ENCODE results near the gene FIBCD1. TPM values are rescaled to one million over a fixed set of nuclear protein-coding genes. Genes with fewer than 3 reads are reported as not detected.

Gene FIBCD1
- total and polyA plus RNA-seq, 2 experiments from 2014 or later = 4.4 to 5.6 TPM

- Histone ChIP-seq H3K36me3 (ENCODE audit: insufficient read depth) (no peaks in the 10 kb centered on the region), H2AFZ (0 out of 2 replicates have a peak overlapping the region, but pooled peaks have one; percentile 47), H3K4me3 (no peak overlapping the region), H3K4me1 (ENCODE audit: insufficient read depth) (no peaks in the 10 kb centered on the region), H3K79me2 (replicated peaks; ENCODE audit: insufficient read depth) (no peaks in the 10 kb centered on the region), H3K9me2 (ENCODE audit: insufficient read depth) (no peaks in the 10 kb centered on the region), H4K20me1 (replicated peaks; ENCODE audit: insufficient read depth) (no peaks in the 10 kb centered on the region), H3K27me3 (ENCODE audit: insufficient read depth) (no peaks in the 10 kb centered on the region), H3F3A (replicated peaks; ENCODE audit: low read depth) (no peaks in the 10 kb centered on the region), H3K4me2 (no peak overlapping the region), H3K27ac (ENCODE audit: low read depth) (no peak overlapping the region)
- DNase-seq (ENCODE audit: low spot score) (no peak), ATAC-seq (no peak)
- Mint-ChIP-seq H3K4me1 (peaks cover 8% of the 10 kb centered on the region; the same call in 1 of the 3 replicates), H3K27me3 (ENCODE audit: insufficient read depth, low read depth, poor library complexity) (peaks cover 14% of the 10 kb centered on the region), H3K9me3 (no peaks in the 10 kb centered on the region), H3K27ac (no peak overlapping the region), H3K36me3 (ENCODE audit: low read depth) (no peaks in the 10 kb centered on the region), H3K4me3 (no peak overlapping the region)
- no peak for TF ChIP-seq ZNF331 (CRISPR knock-in tag; IDR thresholded peaks at IDR 0.05; ENCODE audit: low read depth)
- TF ChIP-seq ETS1 (IDR thresholded peaks at IDR 0.05) = no peak
- TF ChIP-seq NANOG (IDR thresholded peaks at IDR 0.05; ENCODE audit: borderline replicate concordance) = no peak
- TF ChIP-seq EZH2 (IDR thresholded peaks at IDR 0.05; ENCODE audit: low read depth, unreplicated experiment) = no peak
- TF ChIP-seq EZH2phosphoT487 (IDR thresholded peaks at IDR 0.05; ENCODE audit: unreplicated experiment) = no peak
- no peak for TF ChIP-seq ZNF462 (CRISPR knock-in tag; IDR thresholded peaks at IDR 0.05)
- no peak for TF ChIP-seq POLR2AphosphoS5 (IDR thresholded peaks at IDR 0.05; ENCODE audit: low read depth)
- no peak for TF ChIP-seq JUNB (IDR thresholded peaks at IDR 0.05; ENCODE audit: unreplicated experiment)
- TF ChIP-seq CTCF (conservative IDR thresholded peaks at IDR 0.05; ENCODE audit: low read depth in 2 of 2) = no peak
- no peak for TF ChIP-seq REST (IDR thresholded peaks at IDR 0.05; ENCODE audit: unreplicated experiment)
- TF ChIP-seq CREB1 (CRISPR knock-in tag; IDR thresholded peaks at IDR 0.05; ENCODE audit: low read depth) = no peak
- TF ChIP-seq STAT1 (IDR thresholded peaks at IDR 0.05; ENCODE audit: unreplicated experiment) = no peak
- no peak for TF ChIP-seq ZNF114 (CRISPR knock-in tag; IDR thresholded peaks at IDR 0.05)
These were observed 45.5 kb upstream of the FIBCD1 start for GRCh38 chr9:130984521-130984920.

Data from GM23338 (cell line).